Ectodermal cell (in vitro differentiated cells): ENCODE results near the gene SCAMP4.

Experiments used
- H3K27ac ChIP-seq: 2 replicates; pipeline ENCODE4 v1.7.0; 2013; ENCODE audit warnings: mild to moderate bottlenecking, low read depth, low read length; ENCODE audit not compliant: insufficient read depth, poor library complexity, severe bottlenecking
- H3K27me3 ChIP-seq: 2 replicates; pipeline ENCODE4 v1.7.0; 2013; ENCODE audit warnings: mild to moderate bottlenecking, low read length; ENCODE audit not compliant: insufficient read depth, control insufficient read depth, poor library complexity, severe bottlenecking
- H3K36me3 ChIP-seq: one replicate; pipeline ENCODE4 v1.7.0; 2013; ENCODE audit warnings: low read length; ENCODE audit not compliant: control insufficient read depth, insufficient read depth
- H3K4me1 ChIP-seq: one replicate; pipeline ENCODE4 v1.7.0; 2013; ENCODE audit warnings: low read length; ENCODE audit not compliant: control insufficient read depth, insufficient read depth
- H3K4me3 ChIP-seq: 2 replicates; pipeline ENCODE4 v1.7.0; 2013; ENCODE audit warnings: low read depth, low read length, control low read depth; ENCODE audit not compliant: insufficient read depth
- H3K9me3 ChIP-seq: 2 replicates; pipeline ENCODE4 v1.7.0; 2013; ENCODE audit warnings: mild to moderate bottlenecking, low read length, moderate library complexity; ENCODE audit not compliant: control insufficient read depth
- WGBS, 2 experiments: methylation state at CpG; one replicate each; pipeline ENCODE4 v1.1.7; 2013; ENCODE audit warnings: missing lambda C conversion rate in 2 of 2; 5-methylcytosine and 5-hydroxymethylcytosine counted together

SCAMP4 gene

GRCh38 chr19:1912760-1913505 lies 7.7 kb downstream of the SCAMP4 start:
- H3K36me3 ChIP-seq, result peaks cover 27% of the 10 kb centered on the region
- no peak overlapping the region for H3K4me3 ChIP-seq
- H3K27me3 ChIP-seq, result no peaks in the 10 kb centered on the region
- H3K4me1 ChIP-seq, result no peaks in the 10 kb centered on the region
- H3K9me3 ChIP-seq, result no peaks in the 10 kb centered on the region
- H3K27ac ChIP-seq, result no peak overlapping the region
- WGBS, 2 experiments, result 97% methylated on average over 77 of the region's 77 CpGs

GRCh38 chr19:1913781-1914577 lies 8.8 kb downstream of the SCAMP4 start:
- Histone ChIP-seq H3K27me3 (no peaks in the 10 kb centered on the region), H3K4me1 (no peaks in the 10 kb centered on the region), H3K36me3 (peaks cover 37% of the 10 kb centered on the region), H3K4me3 (no peak overlapping the region), H3K27ac (no peak overlapping the region), H3K9me3 (no peaks in the 10 kb centered on the region)
- 92% methylated on average over 23 of the region's 23 CpGs for WGBS, 2 experiments

- 95 to 96% methylated on average over 23 of the region's 23 CpGs for WGBS, 2 experiments
Measured at GRCh38 chr19:1914826-1915341, 9.7 kb downstream of the SCAMP4 start.

GRCh38 chr19:1917146-1917545 lies 11.9 kb downstream of the SCAMP4 start:
- Histone ChIP-seq H3K36me3 (peaks cover 44% of the 10 kb centered on the region), H3K4me3 (no peak overlapping the region), H3K27me3 (no peaks in the 10 kb centered on the region), H3K9me3 (no peaks in the 10 kb centered on the region), H3K27ac (no peak overlapping the region), H3K4me1 (no peaks in the 10 kb centered on the region)
- 94 to 95% methylated on average over 17 of the region's 17 CpGs for WGBS, 2 experiments

More at GRCh38 chr19:1914826-1915341, 9.7 kb downstream of the SCAMP4 start:
- Histone ChIP-seq H3K36me3 (peaks cover 39% of the 10 kb centered on the region), H3K27me3 (no peaks in the 10 kb centered on the region), H3K4me3 (no peak overlapping the region), H3K9me3 (no peaks in the 10 kb centered on the region), H3K27ac (no peak overlapping the region), H3K4me1 (no peaks in the 10 kb centered on the region)

GRCh38 chr19:1917926-1918325 lies 12.7 kb downstream of the SCAMP4 start:
- 96% methylated on average over 25 of the region's 25 CpGs for WGBS, 2 experiments
- peaks cover 47% of the 10 kb centered on the region for H3K36me3 ChIP-seq

GRCh38 chr19:1918975-1919374 lies 13.8 kb downstream of the SCAMP4 start:
- no peak overlapping the region for H3K4me3 ChIP-seq
- H3K36me3 ChIP-seq, result peaks cover 48% of the 10 kb centered on the region
- 95 to 96% methylated on average over 28 of the region's 28 CpGs for WGBS, 2 experiments
- H3K9me3 ChIP-seq, result no peaks in the 10 kb centered on the region
- H3K4me1 ChIP-seq, result no peaks in the 10 kb centered on the region
- no peaks in the 10 kb centered on the region for H3K27me3 ChIP-seq
- H3K27ac ChIP-seq, result no peak overlapping the region

More at GRCh38 chr19:1917926-1918325, 12.7 kb downstream of the SCAMP4 start:
- no peaks in the 10 kb centered on the region for H3K9me3 ChIP-seq
- H3K27ac ChIP-seq, result no peak overlapping the region
- no peaks in the 10 kb centered on the region for H3K4me1 ChIP-seq
- no peak overlapping the region for H3K4me3 ChIP-seq
- no peaks in the 10 kb centered on the region for H3K27me3 ChIP-seq

- Histone ChIP-seq H3K9me3 (no peaks in the 10 kb centered on the region), H3K4me3 (no peak overlapping the region), H3K27ac (no peak overlapping the region), H3K27me3 (no peaks in the 10 kb centered on the region), H3K4me1 (no peaks in the 10 kb centered on the region), H3K36me3 (peaks cover 45% of the 10 kb centered on the region)
- 94 to 97% methylated on average over 19 of the region's 19 CpGs for WGBS, 2 experiments
Measured at GRCh38 chr19:1920644-1921043, 15.4 kb downstream of the SCAMP4 start.

GRCh38 chr19:1921326-1921725 lies 16.1 kb downstream of the SCAMP4 start:
- Histone ChIP-seq H3K36me3 (peaks cover 45% of the 10 kb centered on the region), H3K9me3 (no peaks in the 10 kb centered on the region), H3K27ac (no peak overlapping the region), H3K27me3 (no peaks in the 10 kb centered on the region), H3K4me1 (no peaks in the 10 kb centered on the region), H3K4me3 (no peak overlapping the region)
- 93 to 96% methylated on average over 19 of the region's 19 CpGs for WGBS, 2 experiments

GRCh38 chr19:1921825-1922224 lies 16.6 kb downstream of the SCAMP4 start:
- peaks cover 45% of the 10 kb centered on the region for H3K36me3 ChIP-seq
- no peaks in the 10 kb centered on the region for H3K9me3 ChIP-seq
- WGBS, 2 experiments, result 96 to 97% methylated on average over 15 of the region's 15 CpGs
- no peak overlapping the region for H3K27ac ChIP-seq
- no peak overlapping the region for H3K4me3 ChIP-seq
- no peaks in the 10 kb centered on the region for H3K27me3 ChIP-seq
- no peaks in the 10 kb centered on the region for H3K4me1 ChIP-seq

GRCh38 chr19:1922803-1923202 lies 17.6 kb downstream of the SCAMP4 start:
- Histone ChIP-seq H3K4me3 (no peak overlapping the region), H3K4me1 (no peaks in the 10 kb centered on the region), H3K36me3 (peaks cover 38% of the 10 kb centered on the region), H3K9me3 (no peaks in the 10 kb centered on the region), H3K27me3 (peaks cover 3% of the 10 kb centered on the region), H3K27ac (no peak overlapping the region)
- WGBS, 2 experiments, result 92 to 93% methylated on average over 23 of the region's 23 CpGs
